Endometrium (tissue), 2 donors: Measurements from ENCODE around the gene RCAN3.
"Not testable (repeated sequence)": the region's sequence is repeated elsewhere in the genome, so short reads cannot be mapped to it uniquely, and the experiment has no call there.

Experiments
- FAIRE-seq: peaks from 2 replicates; lab custom pipeline; 2012; peaks lifted over from hg19 to GRCh38; lab: Jason Lieb, UNC
- donor health status: control.
- donor health status: control.

RCAN3 gene

DNA sequence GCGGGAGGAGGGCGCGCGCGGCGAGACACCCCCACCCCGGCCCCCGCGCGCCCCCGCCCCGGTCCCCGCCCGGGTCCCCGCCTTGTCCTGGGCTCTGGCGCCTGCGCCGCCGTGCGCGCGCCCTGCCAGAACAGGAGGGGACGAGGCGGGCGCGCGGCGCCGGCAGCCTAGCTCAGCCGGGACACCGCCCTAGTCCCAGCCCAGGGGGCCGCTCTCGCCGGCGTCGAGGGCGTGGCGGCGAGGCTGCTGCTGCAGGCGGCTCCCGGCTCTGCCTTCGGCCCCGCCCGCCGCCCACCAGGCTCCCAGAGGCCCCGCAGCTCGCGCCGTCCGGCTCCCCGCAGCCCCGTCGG is at the start of gene RCAN3:
Gene RCAN3 (plus strand): TSS at position 128 of the 350 bp plus-strand sequence. CDS start 11,537 bp downstream, outside the sequence.
- FAIRE-seq: no peak

- no peak for FAIRE-seq
Measured at GRCh38 chr1:24452922-24453485, 49.6 kb upstream of the RCAN3 start.

DNA sequence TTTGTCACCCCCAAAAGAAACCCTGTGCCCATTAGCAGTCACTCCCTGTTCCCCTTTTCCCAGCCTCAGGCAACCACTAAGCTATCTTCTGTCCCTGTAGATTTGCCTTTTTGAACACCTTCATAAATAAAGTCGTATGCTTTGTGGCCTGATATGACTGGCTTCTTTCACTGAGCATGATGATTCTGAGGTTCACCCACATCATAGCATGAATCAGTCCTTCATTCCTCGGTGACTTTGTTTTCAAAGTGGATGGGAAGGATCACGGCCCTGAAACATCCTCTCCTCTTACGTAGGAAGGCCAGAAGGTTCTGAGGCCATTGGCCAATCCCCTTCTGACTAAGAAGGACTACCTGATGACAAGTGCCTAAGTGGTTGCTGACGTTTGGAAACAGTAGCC is 48.0 kb upstream of the RCAN3 start:
- no peak for FAIRE-seq

- no peak for FAIRE-seq
Measured at GRCh38 chr1:24455272-24455671, 47.4 kb upstream of the RCAN3 start.

GRCh38 chr1:24457866-24458265 is 44.8 kb upstream of the RCAN3 start:
- FAIRE-seq: no peak

DNA sequence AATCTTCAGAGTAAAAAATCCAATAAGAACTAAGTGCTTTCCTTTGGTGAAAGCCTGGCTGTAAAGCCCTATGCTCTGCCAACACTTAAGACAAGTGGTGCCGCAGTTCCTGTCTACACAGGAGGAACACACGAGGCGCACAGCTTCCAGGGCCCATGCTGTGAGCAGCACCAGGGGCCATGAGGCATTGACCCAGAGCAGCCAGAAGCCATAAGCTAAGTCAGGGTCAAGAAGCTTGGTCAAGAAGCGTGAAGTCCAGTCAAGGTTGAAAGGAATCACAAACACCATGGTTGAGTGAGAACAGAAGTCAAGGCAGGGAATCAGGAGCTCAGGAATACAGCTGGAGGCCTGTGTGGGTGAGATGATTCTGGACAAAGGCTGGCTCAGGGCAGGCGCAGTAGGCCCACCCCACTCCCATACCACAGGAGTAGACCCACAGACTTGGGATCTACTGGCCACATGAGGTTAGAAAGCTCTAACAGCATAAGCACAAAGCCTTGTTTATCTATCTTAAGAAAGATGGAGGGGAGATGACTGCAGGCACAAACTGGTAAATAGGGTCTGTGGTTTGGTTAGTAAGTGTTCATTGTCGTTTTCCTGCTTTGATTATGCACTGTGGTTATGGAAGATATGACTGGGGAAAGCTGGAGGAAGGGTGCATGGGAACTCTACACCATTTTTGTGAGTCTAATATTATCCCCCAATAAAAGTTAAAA is 42.9 kb upstream of the RCAN3 start:
- no peak for FAIRE-seq

DNA sequence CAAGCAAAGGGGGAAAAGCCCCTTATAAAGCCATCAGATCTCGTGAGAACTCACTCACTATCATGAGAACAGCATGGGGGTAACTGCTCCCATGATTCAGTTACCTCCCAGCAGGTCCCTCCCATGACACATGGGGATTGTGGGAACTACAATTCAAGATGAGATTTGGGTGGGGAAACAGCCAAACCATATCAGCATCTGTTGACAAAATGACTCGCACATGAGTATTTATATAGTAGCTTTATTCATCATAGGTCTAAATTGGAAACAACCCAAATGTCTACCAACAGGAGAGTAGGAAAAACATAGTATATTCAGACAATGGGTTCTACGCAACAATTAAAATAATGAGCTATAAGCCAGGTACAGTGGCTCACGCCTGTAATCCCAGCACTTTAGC is 40.5 kb upstream of the RCAN3 start:
- not testable (repeated sequence) for FAIRE-seq

- FAIRE-seq: no peak
Measured at GRCh38 chr1:24463776-24464735, 38.6 kb upstream of the RCAN3 start.

DNA sequence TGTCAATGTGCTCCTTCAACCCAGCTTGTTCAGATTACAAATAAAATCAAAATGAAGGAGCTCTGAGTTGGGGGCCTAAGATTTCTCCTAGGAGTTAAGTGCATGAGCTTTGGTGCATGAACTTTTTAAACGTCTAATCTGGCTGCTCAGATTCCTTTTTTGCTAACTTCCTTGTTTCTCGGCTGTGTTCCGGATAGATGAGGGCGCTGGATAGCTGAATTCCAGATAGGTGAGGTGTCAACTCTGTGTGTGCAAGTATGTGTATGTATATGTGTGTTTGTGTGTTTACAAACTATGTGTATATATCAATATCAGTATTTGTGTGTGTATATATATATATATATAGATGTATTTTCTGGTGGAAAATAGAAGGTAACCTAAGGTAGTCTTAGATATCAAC is 37.5 kb upstream of the RCAN3 start:
- FAIRE-seq: no peak

- FAIRE-seq: no peak
Measured at GRCh38 chr1:24465638-24466037, 37.0 kb upstream of the RCAN3 start.

GRCh38 chr1:24468685-24469316 is 33.8 kb upstream of the RCAN3 start:
- FAIRE-seq: no peak

- FAIRE-seq: no peak
Measured at GRCh38 chr1:24470592-24470991, 32.0 kb upstream of the RCAN3 start.

DNA sequence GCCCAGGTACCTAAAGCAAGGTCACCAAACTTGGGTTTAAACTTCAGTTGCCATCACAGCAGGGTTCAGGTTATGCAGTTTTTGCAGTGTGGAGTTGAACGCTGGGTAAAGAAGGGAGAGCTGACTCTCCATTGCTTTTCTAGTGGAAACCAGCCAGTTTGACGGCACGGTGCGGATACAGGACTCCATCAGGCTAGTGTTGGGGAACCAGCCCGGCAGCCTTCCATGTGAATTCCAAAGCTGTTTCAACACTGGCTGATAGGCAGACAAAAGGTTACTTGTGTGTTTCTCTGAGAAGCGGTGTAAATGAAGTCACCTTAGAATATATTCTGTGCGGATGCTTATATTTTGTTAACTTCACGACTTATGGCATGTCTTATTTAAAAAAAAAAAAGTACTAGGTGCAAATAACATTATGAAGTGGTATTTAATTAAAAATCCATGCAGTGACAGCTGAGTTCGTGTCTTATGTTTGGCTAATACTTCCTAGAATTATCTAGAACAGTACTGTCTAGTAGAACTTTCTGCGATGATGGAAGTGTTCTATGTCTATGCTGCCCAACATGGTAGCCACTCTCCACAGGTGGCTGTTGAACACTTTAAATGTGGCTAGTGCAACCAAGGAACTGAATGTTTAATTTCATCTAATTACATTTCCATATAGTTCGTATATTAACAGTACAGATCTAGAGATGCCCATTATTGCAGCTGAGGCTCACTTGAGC is 29.9 kb upstream of the RCAN3 start:
- FAIRE-seq: no peak

DNA sequence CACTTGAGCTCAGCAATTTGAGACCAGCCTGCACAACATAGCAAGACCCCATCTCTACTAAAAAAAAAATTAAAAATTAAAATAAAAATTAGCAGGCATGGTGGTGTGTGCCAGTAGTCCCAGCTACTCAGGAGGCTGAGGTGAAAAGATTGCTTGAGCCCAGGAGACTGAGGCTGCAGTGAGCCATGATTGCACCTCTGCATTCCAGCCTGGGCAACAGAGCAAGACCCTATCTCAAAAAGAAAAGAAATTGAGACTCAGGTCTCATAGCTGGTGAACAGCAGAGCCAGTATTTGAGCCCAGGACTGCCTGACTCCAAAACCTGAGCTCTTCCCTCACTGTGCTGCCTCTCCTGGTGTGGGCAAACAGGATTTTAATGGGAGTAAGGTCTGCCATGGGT is 28.4 kb upstream of the RCAN3 start:
- FAIRE-seq: no peak

GRCh38 chr1:24475700-24476099 is 26.9 kb upstream of the RCAN3 start:
- FAIRE-seq: no peak

- FAIRE-seq: no peak
Measured at GRCh38 chr1:24476571-24476970, 26.1 kb upstream of the RCAN3 start.

GRCh38 chr1:24477309-24477708 is 25.3 kb upstream of the RCAN3 start:
- FAIRE-seq: no peak

DNA sequence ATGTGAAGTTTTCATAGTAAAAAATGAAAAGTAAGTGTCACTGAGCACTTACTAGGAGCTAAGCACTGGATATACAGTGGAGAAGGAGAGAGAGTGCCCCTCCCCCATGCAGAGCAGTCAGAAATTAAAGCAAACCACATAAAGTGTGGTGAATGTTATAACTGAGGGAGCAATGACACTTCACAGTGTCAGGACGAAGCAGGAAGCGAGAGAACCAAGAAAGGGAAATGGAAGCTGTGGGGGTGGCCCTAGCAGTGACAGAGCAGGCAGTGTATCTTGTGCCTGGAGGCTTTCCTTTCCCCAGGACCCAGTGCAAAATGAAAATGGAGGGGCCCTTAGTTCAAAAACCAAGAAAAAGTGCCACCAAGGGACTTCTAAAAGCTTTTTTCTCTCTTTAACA is 21.5 kb upstream of the RCAN3 start:
- FAIRE-seq: no peak

DNA sequence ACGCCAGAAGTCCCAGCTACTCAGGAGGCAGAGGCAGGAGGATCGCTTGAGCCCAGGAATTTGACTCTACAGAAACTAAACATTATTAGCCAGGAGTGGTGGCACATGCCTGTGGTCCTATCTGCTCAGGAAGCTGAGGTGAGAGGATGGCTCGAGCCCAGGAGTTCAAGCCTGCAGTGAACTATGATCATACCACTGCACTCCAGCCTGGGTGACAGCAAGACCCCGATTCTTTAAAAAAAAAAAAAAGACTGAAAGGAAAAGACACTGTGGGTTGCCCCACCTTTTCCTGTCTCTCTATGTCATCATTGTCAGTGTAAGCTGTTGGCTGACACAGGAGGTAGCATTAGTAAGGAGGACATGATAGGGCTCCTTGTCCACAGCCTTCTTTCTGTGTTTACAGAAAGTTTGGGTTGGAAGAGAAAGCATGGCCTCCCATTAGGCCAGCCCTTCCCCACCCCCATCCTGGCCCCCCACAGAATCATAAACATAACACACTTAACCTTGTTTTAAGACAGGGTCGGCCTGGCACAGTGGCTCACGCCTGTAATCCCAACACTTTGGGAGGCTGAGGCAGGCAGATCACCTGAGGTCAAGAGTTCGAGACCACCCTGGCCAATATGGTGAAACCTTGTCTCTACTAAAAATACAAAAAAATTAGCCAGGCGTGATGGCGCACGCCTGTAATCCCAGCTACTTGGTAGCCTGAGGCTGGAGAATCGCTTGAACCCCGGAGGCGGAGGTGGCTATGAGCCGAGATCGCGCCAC is 20.6 kb upstream of the RCAN3 start:
- FAIRE-seq: no peak

DNA sequence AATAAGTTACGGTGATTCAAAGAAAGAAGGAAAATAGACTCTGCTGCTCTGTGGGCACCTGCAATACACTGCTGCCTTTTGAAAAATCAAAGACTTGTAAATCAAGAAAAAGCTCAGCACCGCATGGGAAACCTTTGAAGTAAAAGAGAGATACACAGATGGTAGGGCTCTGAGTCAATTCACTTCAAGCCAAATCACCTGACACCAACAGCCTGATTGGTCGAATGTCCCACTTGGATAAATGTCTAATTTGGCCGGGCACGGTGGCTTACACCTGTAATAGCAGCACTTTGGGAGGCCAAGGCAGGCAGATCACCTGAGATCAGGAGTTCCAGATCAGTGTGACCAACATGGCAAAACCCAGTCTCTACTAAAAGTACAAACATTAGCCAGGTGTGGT is 19.2 kb upstream of the RCAN3 start:
- FAIRE-seq: no peak

- no peak for FAIRE-seq
Measured at GRCh38 chr1:24484199-24484598, 18.4 kb upstream of the RCAN3 start.
